Mesodermal cell (in vitro differentiated cells): ENCODE data around the gene SEMA6A.
A peak's percentile ranks its signal among the peaks of the same experiment; 100 is the strongest.

ENCODE experiments used
- H3K27ac ChIP-seq: 2 replicates; pipeline ENCODE4 v1.7.0; 2013; ENCODE audit warnings: mild to moderate bottlenecking, low read depth, low read length, moderate library complexity; ENCODE audit not compliant: severe bottlenecking
- H3K36me3 ChIP-seq: 2 replicates; pipeline ENCODE4 v1.7.1; 2013; ENCODE audit warnings: mild to moderate bottlenecking, low read length, moderate library complexity; ENCODE audit not compliant: control insufficient read depth, insufficient read depth
- H3K4me1 ChIP-seq: one replicate; pipeline ENCODE4 v1.7.1; 2013; ENCODE audit warnings: mild to moderate bottlenecking, low read length; ENCODE audit not compliant: insufficient read depth, control insufficient read depth, poor library complexity, severe bottlenecking
- H3K4me3 ChIP-seq: 2 replicates; pipeline ENCODE4 v1.7.0; 2013; ENCODE audit warnings: low read length, control low read depth, mild to moderate bottlenecking; ENCODE audit not compliant: insufficient read depth, poor library complexity, severe bottlenecking; ENCODE audit errors: extremely low read depth
- H3K9me3 ChIP-seq: 2 replicates; pipeline ENCODE4 v1.7.1; 2013; ENCODE audit warnings: mild to moderate bottlenecking, low read length, moderate library complexity; ENCODE audit not compliant: control insufficient read depth
- WGBS, 2 experiments: methylation state at CpG; one replicate each; pipeline ENCODE4 v1.1.5; 2013; ENCODE audit warnings: missing lambda C conversion rate in 2 of 2; ENCODE audit not compliant: insufficient coverage in 2 of 2; 5-methylcytosine and 5-hydroxymethylcytosine counted together

Gene SEMA6A

GRCh38 chr5:116600876-116601275, 26.3 kb upstream of the SEMA6A start:
- H3K36me3 ChIP-seq: no peaks in the 10 kb centered on the region
- no peak overlapping the region for H3K27ac ChIP-seq
- WGBS, 2 experiments: no CpG with 5 or more reads among the region's 3 CpGs
- no peaks in the 10 kb centered on the region for H3K9me3 ChIP-seq
- no peaks in the 10 kb centered on the region for H3K4me1 ChIP-seq
- no peak overlapping the region for H3K4me3 ChIP-seq

- Histone ChIP-seq H3K36me3 (no peaks in the 10 kb centered on the region), H3K27ac (no peak overlapping the region), H3K4me1 (no peaks in the 10 kb centered on the region), H3K4me3 (no peak overlapping the region), H3K9me3 (no peaks in the 10 kb centered on the region)
- WGBS, 2 experiments: 100% methylated on average over 1 of the region's 1 CpG; no CpG with 5 or more reads in 1 of the 2 experiments
Measured at GRCh38 chr5:116598911-116599310, 24.3 kb upstream of the SEMA6A start.

GRCh38 chr5:116595498-116595897, 20.9 kb upstream of the SEMA6A start:
- H3K36me3 ChIP-seq: no peaks in the 10 kb centered on the region
- H3K4me3 ChIP-seq: no peak overlapping the region
- peaks cover 5% of the 10 kb centered on the region for H3K9me3 ChIP-seq
- 92 to 100% methylated on average over 2 of the region's 3 CpGs for WGBS, 2 experiments
- H3K4me1 ChIP-seq: peaks cover 2% of the 10 kb centered on the region
- no peak overlapping the region for H3K27ac ChIP-seq

GRCh38 chr5:116593340-116593739, 18.7 kb upstream of the SEMA6A start:
- no peak overlapping the region for H3K4me3 ChIP-seq
- no peaks in the 10 kb centered on the region for H3K36me3 ChIP-seq
- H3K4me1 ChIP-seq: peaks cover 2% of the 10 kb centered on the region
- H3K9me3 ChIP-seq: peaks cover 5% of the 10 kb centered on the region
- no peak overlapping the region for H3K27ac ChIP-seq
- WGBS, 2 experiments: 83 to 91% methylated on average over 3 to 4 of the region's 5 CpGs

GRCh38 chr5:116585227-116585626, 10.6 kb upstream of the SEMA6A start:
- no peak overlapping the region for H3K27ac ChIP-seq
- H3K4me3 ChIP-seq: no peak overlapping the region
- H3K36me3 ChIP-seq: no peaks in the 10 kb centered on the region
- no peaks in the 10 kb centered on the region for H3K4me1 ChIP-seq
- H3K9me3 ChIP-seq: no peaks in the 10 kb centered on the region
- 83 to 94% methylated on average over 2 to 3 of the region's 3 CpGs for WGBS, 2 experiments

- Histone ChIP-seq H3K4me3 (no peak overlapping the region), H3K27ac (no peak overlapping the region), H3K9me3 (no peaks in the 10 kb centered on the region), H3K36me3 (no peaks in the 10 kb centered on the region), H3K4me1 (peaks cover 5% of the 10 kb centered on the region)
- 97 to 100% methylated on average over 3 of the region's 3 CpGs for WGBS, 2 experiments
Measured at GRCh38 chr5:116583862-116584222, 9.2 kb upstream of the SEMA6A start.

GRCh38 chr5:116583085-116583861, 8.7 kb upstream of the SEMA6A start:
- H3K4me1 ChIP-seq: peaks cover 8% of the 10 kb centered on the region
- H3K4me3 ChIP-seq: no peak overlapping the region

GRCh38 chr5:116581910-116582309, 7.3 kb upstream of the SEMA6A start:
- Histone ChIP-seq H3K27ac (no peak overlapping the region), H3K4me1 (peaks cover 9% of the 10 kb centered on the region), H3K4me3 (no peak overlapping the region), H3K9me3 (no peaks in the 10 kb centered on the region), H3K36me3 (no peaks in the 10 kb centered on the region)
- no CpG with 5 or more reads among the region's 1 CpG for WGBS, 2 experiments

More at GRCh38 chr5:116583085-116583861, 8.7 kb upstream of the SEMA6A start:
- Histone ChIP-seq H3K36me3 (no peaks in the 10 kb centered on the region), H3K9me3 (no peaks in the 10 kb centered on the region), H3K27ac (no peak overlapping the region)

GRCh38 chr5:116579144-116579543, 4.5 kb upstream of the SEMA6A start:
- no peaks in the 10 kb centered on the region for H3K9me3 ChIP-seq
- H3K36me3 ChIP-seq: no peaks in the 10 kb centered on the region
- no peak overlapping the region for H3K4me3 ChIP-seq
- H3K27ac ChIP-seq: no peak overlapping the region
- 72 to 74% methylated on average over 5 of the region's 6 CpGs for WGBS, 2 experiments
- H3K4me1 ChIP-seq: peaks cover 11% of the 10 kb centered on the region

GRCh38 chr5:116578676-116579075, 4.1 kb upstream of the SEMA6A start:
- H3K9me3 ChIP-seq: no peaks in the 10 kb centered on the region
- no peak overlapping the region for H3K27ac ChIP-seq
- H3K4me3 ChIP-seq: no peak overlapping the region
- no peaks in the 10 kb centered on the region for H3K36me3 ChIP-seq
- H3K4me1 ChIP-seq: peaks cover 11% of the 10 kb centered on the region
- 94 to 96% methylated on average over 3 of the region's 3 CpGs for WGBS, 2 experiments

GRCh38 chr5:116577064-116577788, 2.6 kb upstream of the SEMA6A start:
- no peaks in the 10 kb centered on the region for H3K9me3 ChIP-seq
- H3K27ac ChIP-seq: no peak overlapping the region
- H3K4me1 ChIP-seq: peaks cover 11% of the 10 kb centered on the region
- H3K36me3 ChIP-seq: no peaks in the 10 kb centered on the region
- H3K4me3 ChIP-seq: peak overlapping the region; percentile 95
- WGBS, 2 experiments: 77 to 84% methylated on average over 8 to 11 of the region's 12 CpGs
